HG03175 (cell line): ENCODE results near the gene ITPKB.

Source experiments
- ATAC-seq: cut with Tn5 transposase; IDR thresholded peaks from one replicate; pipeline ENCODE4 v1.9.1; 2021; ENCODE audit warnings: mild to moderate bottlenecking, moderate library complexity; ENCODE audit not compliant: unreplicated experiment

ITPKB gene

GRCh38 chr1:226586650-226587422, 152.2 kb downstream of the ITPKB start:
- ATAC-seq = no peak

- no peak for ATAC-seq
These were observed 153.0 kb downstream of the ITPKB start for GRCh38 chr1:226586116-226586515.

DNA sequence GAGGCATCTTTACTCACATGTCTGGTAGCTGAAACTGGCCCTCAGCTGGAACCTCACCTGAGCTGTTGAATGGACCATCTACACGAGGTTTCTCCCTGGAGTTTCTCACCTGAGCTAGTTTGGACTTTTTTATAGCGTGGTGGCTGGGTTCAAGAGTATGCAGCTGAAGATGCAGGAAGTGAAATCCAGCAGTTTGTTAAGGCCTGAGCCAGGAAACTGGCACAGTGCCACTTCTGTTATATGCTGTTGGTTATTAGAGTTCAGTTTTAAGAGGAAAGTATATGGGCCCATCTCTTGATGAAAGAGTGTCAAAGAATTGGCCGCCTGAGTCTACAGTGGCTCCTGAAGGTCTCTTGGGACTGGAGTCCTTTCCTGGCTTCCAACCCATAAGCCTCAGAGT, 154.9 kb downstream of the ITPKB start:
- ATAC-seq = no peak

DNA sequence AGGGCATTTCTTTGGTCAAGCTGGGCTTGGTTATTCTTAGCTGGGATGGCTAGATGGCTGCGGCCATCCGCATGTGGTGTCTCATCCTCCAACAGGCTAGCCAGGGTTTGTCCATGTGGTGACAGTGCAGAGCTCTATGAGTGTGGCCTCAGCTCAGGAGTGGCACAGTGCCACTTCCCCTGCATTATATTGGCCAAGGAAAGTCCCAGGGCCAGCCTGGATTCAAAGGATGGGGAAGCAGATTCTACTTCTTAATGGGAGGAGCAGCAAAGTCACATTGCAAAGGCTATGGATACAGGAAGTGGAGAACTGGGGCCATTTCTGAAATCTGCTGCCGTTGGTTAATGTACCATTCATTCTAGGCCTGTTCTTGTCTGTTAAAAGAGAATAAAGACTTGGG, 156.1 kb downstream of the ITPKB start:
- no peak for ATAC-seq
